GM19238 (cell line): Measurements from ENCODE around the gene ITPKB.

Source experiments
- DNase-seq: peaks from one replicate; pipeline ENCODE4 v3.0.0; 2011; ENCODE audit warnings: low spot score; ENCODE audit not compliant: insufficient read length

ITPKB gene

GRCh38 chr1:226665505-226666163 lies 73.4 kb downstream of the ITPKB start:
- no peak for DNase-seq

- DNase-seq, result no peak
These were observed 74.5 kb downstream of the ITPKB start for GRCh38 chr1:226664413-226665101.

GRCh38 chr1:226663327-226663704 lies 75.8 kb downstream of the ITPKB start:
- DNase-seq, result no peak

- peak; percentile 80 for DNase-seq
These were observed 76.3 kb downstream of the ITPKB start for GRCh38 chr1:226662642-226663326.

- no peak for DNase-seq
These were observed 77.1 kb downstream of the ITPKB start for GRCh38 chr1:226661965-226662364.

GRCh38 chr1:226661271-226661670 lies 77.8 kb downstream of the ITPKB start:
- DNase-seq, result no peak

- no peak for DNase-seq
These were observed 78.5 kb downstream of the ITPKB start for GRCh38 chr1:226660410-226661182.

GRCh38 chr1:226659641-226660040 lies 79.4 kb downstream of the ITPKB start:
- DNase-seq, result no peak

GRCh38 chr1:226659136-226659535 lies 79.9 kb downstream of the ITPKB start:
- DNase-seq, result no peak

GRCh38 chr1:226658546-226659125 lies 80.4 kb downstream of the ITPKB start:
- DNase-seq, result no peak

- DNase-seq, result no peak
These were observed 81.1 kb downstream of the ITPKB start for GRCh38 chr1:226657895-226658545.

GRCh38 chr1:226656601-226657277 lies 82.3 kb downstream of the ITPKB start:
- DNase-seq, result no peak

GRCh38 chr1:226656201-226656600 lies 82.9 kb downstream of the ITPKB start:
- DNase-seq, result no peak

GRCh38 chr1:226655251-226656163 lies 83.6 kb downstream of the ITPKB start:
- DNase-seq, result no peak

- no peak for DNase-seq
These were observed 84.4 kb downstream of the ITPKB start for GRCh38 chr1:226654668-226655055.

- DNase-seq, result no peak
These were observed 84.9 kb downstream of the ITPKB start for GRCh38 chr1:226654046-226654667.

GRCh38 chr1:226653311-226653921 lies 85.7 kb downstream of the ITPKB start:
- DNase-seq, result peak; percentile 44

GRCh38 chr1:226652613-226653012 lies 86.5 kb downstream of the ITPKB start:
- no peak for DNase-seq
